HK-2 (cell line): ENCODE measurements around the gene VANGL1.

Experiments
- DNase-seq: peaks from one replicate; pipeline ENCODE4 v3.0.0-alpha.2; 2018; ENCODE audit not compliant: unreplicated experiment

The VANGL1 gene

GRCh38 chr1:115744646-115745275 is 103.0 kb downstream of the VANGL1 start:
- DNase-seq = no peak

GRCh38 chr1:115746021-115746690 is 104.4 kb downstream of the VANGL1 start:
- DNase-seq = no peak
